ENCODE measurements around the gene AHSG. TPM values are rescaled to one million over a fixed set of nuclear protein-coding genes. Genes with fewer than 3 reads are reported as not detected.

AHSG gene
- total RNA-seq, 3 donors from 2014 or later, result not detected

DNA sequence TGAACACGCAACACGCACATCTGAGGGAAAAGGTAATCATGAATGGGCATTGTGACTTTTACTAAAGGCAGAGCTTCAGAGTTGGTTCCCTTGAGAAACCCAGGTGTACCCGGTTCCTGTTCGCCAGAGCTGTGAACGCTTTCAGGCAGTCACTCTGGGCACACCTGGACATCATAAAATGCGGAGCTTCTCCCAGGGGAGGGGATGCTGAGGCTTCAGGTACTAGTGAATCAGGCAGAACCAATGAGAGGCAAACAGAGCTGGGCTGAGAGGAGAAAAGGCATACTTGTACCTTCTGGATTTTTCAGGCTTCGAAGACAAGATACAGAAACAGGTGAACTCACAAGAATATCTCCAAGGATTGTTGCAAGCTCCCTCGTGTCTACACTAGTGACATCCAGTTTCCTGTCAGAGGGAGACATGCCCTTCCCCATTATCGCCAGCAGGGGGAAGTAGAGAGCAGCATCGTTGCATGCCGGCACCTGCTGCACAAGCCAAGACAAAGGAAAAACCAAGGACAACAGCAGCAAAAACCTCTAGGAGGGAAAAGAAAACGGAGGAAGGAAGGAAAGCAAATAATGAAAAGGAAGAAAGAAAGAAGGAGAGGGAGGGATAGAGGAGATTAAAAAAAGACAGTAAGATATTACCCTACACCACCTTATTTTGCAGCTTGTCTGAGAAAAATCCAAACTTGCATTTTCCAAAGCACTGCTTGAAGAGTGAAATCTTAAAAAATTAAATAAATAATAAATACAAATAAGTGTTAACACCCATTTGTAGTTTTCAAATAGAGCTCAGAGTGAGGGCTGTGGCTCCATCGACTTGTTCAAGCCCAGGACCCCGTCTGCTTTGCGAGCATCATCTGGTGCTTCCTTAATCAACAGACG, 2.0 kb downstream of the AHSG start:
- H3K9me3 ChIP-seq, result no peaks in the 10 kb centered on the region
- H3K4me3 ChIP-seq, result no peak overlapping the region
- DNase-seq, result peak; percentile 62 to 83 (median 81)
- TF ChIP-seq, protein P1, sequence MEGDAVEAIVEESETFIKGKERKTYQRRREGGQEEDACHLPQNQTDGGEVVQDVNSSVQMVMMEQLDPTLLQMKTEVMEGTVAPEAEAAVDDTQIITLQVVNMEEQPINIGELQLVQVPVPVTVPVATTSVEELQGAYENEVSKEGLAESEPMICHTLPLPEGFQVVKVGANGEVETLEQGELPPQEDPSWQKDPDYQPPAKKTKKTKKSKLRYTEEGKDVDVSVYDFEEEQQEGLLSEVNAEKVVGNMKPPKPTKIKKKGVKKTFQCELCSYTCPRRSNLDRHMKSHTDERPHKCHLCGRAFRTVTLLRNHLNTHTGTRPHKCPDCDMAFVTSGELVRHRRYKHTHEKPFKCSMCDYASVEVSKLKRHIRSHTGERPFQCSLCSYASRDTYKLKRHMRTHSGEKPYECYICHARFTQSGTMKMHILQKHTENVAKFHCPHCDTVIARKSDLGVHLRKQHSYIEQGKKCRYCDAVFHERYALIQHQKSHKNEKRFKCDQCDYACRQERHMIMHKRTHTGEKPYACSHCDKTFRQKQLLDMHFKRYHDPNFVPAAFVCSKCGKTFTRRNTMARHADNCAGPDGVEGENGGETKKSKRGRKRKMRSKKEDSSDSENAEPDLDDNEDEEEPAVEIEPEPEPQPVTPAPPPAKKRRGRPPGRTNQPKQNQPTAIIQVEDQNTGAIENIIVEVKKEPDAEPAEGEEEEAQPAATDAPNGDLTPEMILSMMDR (IDR thresholded peaks at IDR 0.05), result peak; percentile 98
- intact Hi-C loops (cut with DNase I, micrococcal nuclease), result loop anchor here (5.0 to 10.0 kb wide), 3 partner anchors 140 to 212 kb away; no protein-coding TSS in a partner anchor
- ATAC-seq, result peak; percentile 88
- H3K4me1 ChIP-seq (ENCODE audit: low read depth), result peaks cover 5% of the 10 kb centered on the region
- H3K36me3 ChIP-seq (ENCODE audit: low read depth), result no peaks in the 10 kb centered on the region

DNA sequence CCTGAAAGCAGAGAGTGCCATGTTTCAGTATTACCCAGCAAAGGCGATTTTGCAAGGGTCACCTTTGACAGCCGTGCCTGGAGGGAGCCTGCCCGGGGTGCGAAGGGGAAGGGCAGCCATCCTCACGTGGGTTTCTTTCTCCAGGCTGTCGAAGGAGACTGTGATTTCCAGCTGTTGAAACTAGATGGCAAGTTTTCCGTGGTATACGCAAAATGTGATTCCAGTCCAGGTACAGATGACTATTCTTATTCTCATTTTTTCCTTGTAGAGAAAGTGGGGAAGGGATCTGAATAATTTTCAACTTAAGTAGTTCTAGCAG, 3.4 kb downstream of the AHSG start:
- no peak for DNase-seq
- TF ChIP-seq, protein P1 (IDR thresholded peaks at IDR 0.05), result no peak
- intact Hi-C loops (cut with DNase I, micrococcal nuclease), result loop anchor here (10.0 kb wide), 2 partner anchors 139 to 209 kb away; no protein-coding TSS in a partner anchor
- ATAC-seq, result no peak
- no peak overlapping the region for H3K4me3 ChIP-seq
- H3K36me3 ChIP-seq (ENCODE audit: low read depth), result no peaks in the 10 kb centered on the region
- no peaks in the 10 kb centered on the region for H3K9me3 ChIP-seq
- H3K4me1 ChIP-seq (ENCODE audit: low read depth), result peaks cover 5% of the 10 kb centered on the region

DNA sequence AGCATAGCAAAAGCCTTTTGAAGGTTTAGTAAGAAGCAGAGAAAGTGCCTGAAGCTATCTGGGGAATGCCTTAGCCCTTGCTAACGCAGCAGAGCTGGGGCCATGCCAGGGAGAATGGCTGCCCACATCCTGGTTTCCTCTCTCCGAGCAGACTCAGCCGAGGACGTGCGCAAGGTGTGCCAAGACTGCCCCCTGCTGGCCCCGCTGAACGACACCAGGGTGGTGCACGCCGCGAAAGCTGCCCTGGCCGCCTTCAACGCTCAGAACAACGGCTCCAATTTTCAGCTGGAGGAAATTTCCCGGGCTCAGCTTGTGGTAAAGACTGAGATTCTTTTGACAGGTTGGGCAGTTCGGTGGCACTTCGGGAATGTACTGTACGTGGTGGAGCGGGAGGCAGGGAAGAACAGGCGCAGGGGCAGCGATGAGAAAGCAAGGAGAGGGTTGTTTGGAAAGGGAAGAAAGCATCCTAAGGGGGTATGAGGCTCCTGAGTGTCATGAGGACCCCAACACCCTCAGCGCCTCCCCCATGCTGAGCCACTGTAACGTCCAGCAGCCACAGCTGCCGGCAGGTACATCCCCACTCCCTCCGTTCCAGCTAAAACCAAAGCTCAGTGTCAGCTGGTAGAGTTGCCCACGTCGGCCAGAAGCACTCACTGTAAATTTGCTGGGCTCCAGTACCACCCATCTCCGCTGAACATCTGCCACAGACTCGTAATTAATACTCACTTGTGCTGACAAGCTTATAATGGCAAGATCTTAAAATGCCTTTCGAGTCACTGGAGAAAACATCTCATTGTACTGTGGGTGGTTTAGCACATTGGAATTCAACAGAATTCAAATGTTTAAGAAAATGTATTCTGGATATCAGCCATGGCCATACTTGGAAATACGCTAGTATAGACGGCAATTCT, 4.4 kb downstream of the AHSG start:
- TF ChIP-seq, protein P1 (IDR thresholded peaks at IDR 0.05), result peak; percentile 88
- Histone ChIP-seq H3K36me3 (ENCODE audit: low read depth) (no peaks in the 10 kb centered on the region), H3K4me3 (no peak overlapping the region), H3K4me1 (ENCODE audit: low read depth) (peaks cover 5% of the 10 kb centered on the region), H3K9me3 (no peaks in the 10 kb centered on the region)
- ATAC-seq (peak; percentile 99), DNase-seq (peak; percentile 86 to 90 (median 87))
- intact Hi-C loops (cut with DNase I, micrococcal nuclease), result loop anchor here (10.0 kb wide), 2 partner anchors 138 to 208 kb away; no protein-coding TSS in a partner anchor

DNA sequence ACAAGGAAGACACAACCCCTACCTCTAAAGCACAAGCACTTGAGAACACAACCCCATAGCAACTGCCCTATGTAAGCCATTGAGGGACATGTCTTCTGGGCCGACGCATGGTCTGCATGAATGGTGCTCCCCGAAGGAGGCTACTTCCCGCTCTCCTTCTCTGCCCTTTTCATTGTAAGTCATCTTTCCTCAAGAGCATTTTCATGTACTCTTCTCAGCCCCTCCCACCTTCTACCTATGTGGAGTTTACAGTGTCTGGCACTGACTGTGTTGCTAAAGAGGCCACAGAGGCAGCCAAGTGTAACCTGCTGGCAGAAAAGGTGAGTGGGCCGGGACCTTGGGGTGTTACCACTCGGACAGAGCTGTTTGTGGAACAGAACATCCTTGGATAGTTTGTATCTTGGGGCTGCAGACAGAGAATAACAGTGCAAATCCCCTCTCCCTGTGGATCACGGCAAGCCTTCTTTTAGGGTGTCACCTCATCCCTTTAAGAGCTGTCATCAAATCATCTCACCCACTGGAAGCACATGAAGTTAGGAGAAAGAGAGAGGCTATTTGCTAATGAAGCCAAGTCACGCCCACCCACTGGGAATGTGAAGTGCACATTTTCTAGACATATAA, 5.6 kb downstream of the AHSG start:
- H3K4me1 ChIP-seq (ENCODE audit: low read depth), result peaks cover 5% of the 10 kb centered on the region
- TF ChIP-seq, protein P1 (IDR thresholded peaks at IDR 0.05), result no peak
- intact Hi-C loops (cut with DNase I, micrococcal nuclease), result loop anchor here (10.0 kb wide), 2 partner anchors 136 to 206 kb away; no protein-coding TSS in a partner anchor

DNA sequence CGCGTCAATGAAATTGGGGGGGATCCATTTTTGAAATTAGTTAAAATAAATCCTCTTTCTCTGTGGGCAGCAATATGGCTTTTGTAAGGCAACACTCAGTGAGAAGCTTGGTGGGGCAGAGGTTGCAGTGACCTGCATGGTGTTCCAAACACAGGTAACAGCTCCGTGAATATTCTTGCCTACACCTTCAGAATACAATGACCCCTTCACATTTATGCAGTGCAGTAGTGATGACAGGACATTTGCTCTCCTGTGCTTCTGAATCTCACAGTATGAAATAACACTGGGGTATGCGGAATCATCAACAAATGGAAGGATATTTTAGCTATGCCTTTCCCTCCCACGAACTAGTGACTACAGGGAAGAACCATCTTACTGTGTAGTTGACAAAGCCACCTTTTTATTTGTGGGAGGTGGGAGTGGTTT, 6.9 kb downstream of the AHSG start:
- ATAC-seq, result no peak
- Histone ChIP-seq H3K36me3 (ENCODE audit: low read depth) (no peaks in the 10 kb centered on the region), H3K4me3 (no peak overlapping the region), H3K4me1 (ENCODE audit: low read depth) (peaks cover 5% of the 10 kb centered on the region), H3K9me3 (no peaks in the 10 kb centered on the region)
- intact Hi-C loops (cut with DNase I, micrococcal nuclease), result loop anchor here (10.0 kb wide), 2 partner anchors 135 to 205 kb away; no protein-coding TSS in a partner anchor
- TF ChIP-seq, protein P1 (IDR thresholded peaks at IDR 0.05), result no peak
- no peak for DNase-seq

More for the DNA sequence above, 5.6 kb downstream of the AHSG start:
- DNase-seq (no peak), ATAC-seq (no peak)
- no peak overlapping the region for H3K4me3 ChIP-seq
- H3K9me3 ChIP-seq, result no peaks in the 10 kb centered on the region
- no peaks in the 10 kb centered on the region for H3K36me3 ChIP-seq (ENCODE audit: low read depth)

All from mucosa of descending colon (tissue), 3 donors.